Right lobe of liver (tissue), 4 donors: ENCODE measurements around the gene CDK14.

Experiments used
- CTCF ChIP-seq, 4 donors: fragments of 200-600 bp in 3 of 4; fragments of 450-650 bp in 1 of 4; IDR thresholded peaks; one replicate each; pipeline versions ENCODE4 v1.5.1 to v1.8.0; 2016 to 2022; ENCODE audit warnings: antibody characterized with exemption in 4 of 4, mild to moderate bottlenecking in 2 of 4
- POLR2A ChIP-seq: fragments of 450-650 bp; IDR thresholded peaks from one replicate; pipeline ENCODE4 v1.6.1; 2017; ENCODE audit warnings: antibody characterized with exemption, mild to moderate bottlenecking
- donor health status: DM: no; HTN: no; CAD: no.
- donor health status: DM: no; HTN: no; CAD: no.
- donor health status: DM: no; HTN: yes; CAD: no.

GRCh38 chr7:91043186-91043585, 447.1 kb downstream of the CDK14 start:
- no peak for TF ChIP-seq CTCF (IDR thresholded peaks at IDR 0.05)
- no peak for TF ChIP-seq POLR2A
